Glomerular endothelial cell (primary cell): ENCODE measurements around the gene MXI1. TPM values are rescaled to one million over a fixed set of nuclear protein-coding genes. Genes with fewer than 3 reads are reported as not detected.

Source experiments
- DNase-seq: peaks from one replicate; pipeline ENCODE4 v3.0.0-alpha.2; 2011; ENCODE audit warnings: low read depth, low spot score; ENCODE audit errors: extremely low read depth
- total RNA-seq: library from RNA; depleted of rRNA; stranded (reverse); fragments of >200 nt; gene quantifications from 2 replicates; pipeline ENCODE4 v1.2.3, GENCODE V29; 2015

Gene MXI1
- total RNA-seq, 1 donor from 2014 or later = 3.3 TPM

- no peak for DNase-seq
Observed at GRCh38 chr10:110214371-110214826, 7.0 kb downstream of the MXI1 start.

GRCh38 chr10:110215286-110216170 is 8.1 kb downstream of the MXI1 start:
- no peak for DNase-seq

GRCh38 chr10:110216240-110216639 is 8.8 kb downstream of the MXI1 start:
- no peak for DNase-seq

- no peak for DNase-seq
Observed at GRCh38 chr10:110216942-110217661, 9.7 kb downstream of the MXI1 start.

- no peak for DNase-seq
Observed at GRCh38 chr10:110217662-110218008, 10.2 kb downstream of the MXI1 start.

GRCh38 chr10:110218632-110219031 is 11.2 kb downstream of the MXI1 start:
- DNase-seq = no peak

GRCh38 chr10:110219884-110220283 is 12.5 kb downstream of the MXI1 start:
- DNase-seq = no peak

GRCh38 chr10:110220398-110220797 is 13.0 kb downstream of the MXI1 start:
- no peak for DNase-seq

GRCh38 chr10:110221044-110221720 is 13.8 kb downstream of the MXI1 start:
- no peak for DNase-seq

- no peak for DNase-seq
Observed at GRCh38 chr10:110221721-110222261, 14.4 kb downstream of the MXI1 start.

- DNase-seq = no peak
Observed at GRCh38 chr10:110222641-110223297, 15.4 kb downstream of the MXI1 start.

- DNase-seq = no peak
Observed at GRCh38 chr10:110223298-110223925, 16.0 kb downstream of the MXI1 start.

- no peak for DNase-seq
Observed at GRCh38 chr10:110224992-110225391, 17.6 kb downstream of the MXI1 start.

- DNase-seq = no peak
Observed at GRCh38 chr10:110225441-110225755, 18.0 kb downstream of the MXI1 start.

- peak; percentile 69 for DNase-seq
Observed at GRCh38 chr10:110225756-110226542, 18.5 kb downstream of the MXI1 start.

GRCh38 chr10:110226543-110226925 is 19.1 kb downstream of the MXI1 start:
- no peak for DNase-seq

- no peak for DNase-seq
Observed at GRCh38 chr10:110226926-110227641, 19.7 kb downstream of the MXI1 start.

- DNase-seq = no peak
Observed at GRCh38 chr10:110228066-110228465, 20.7 kb downstream of the MXI1 start.

- no peak for DNase-seq
Observed at GRCh38 chr10:110229155-110229554, 21.8 kb downstream of the MXI1 start.
